ENCODE measurements around the gene ZNF14.

ZNF14 gene

DNA sequence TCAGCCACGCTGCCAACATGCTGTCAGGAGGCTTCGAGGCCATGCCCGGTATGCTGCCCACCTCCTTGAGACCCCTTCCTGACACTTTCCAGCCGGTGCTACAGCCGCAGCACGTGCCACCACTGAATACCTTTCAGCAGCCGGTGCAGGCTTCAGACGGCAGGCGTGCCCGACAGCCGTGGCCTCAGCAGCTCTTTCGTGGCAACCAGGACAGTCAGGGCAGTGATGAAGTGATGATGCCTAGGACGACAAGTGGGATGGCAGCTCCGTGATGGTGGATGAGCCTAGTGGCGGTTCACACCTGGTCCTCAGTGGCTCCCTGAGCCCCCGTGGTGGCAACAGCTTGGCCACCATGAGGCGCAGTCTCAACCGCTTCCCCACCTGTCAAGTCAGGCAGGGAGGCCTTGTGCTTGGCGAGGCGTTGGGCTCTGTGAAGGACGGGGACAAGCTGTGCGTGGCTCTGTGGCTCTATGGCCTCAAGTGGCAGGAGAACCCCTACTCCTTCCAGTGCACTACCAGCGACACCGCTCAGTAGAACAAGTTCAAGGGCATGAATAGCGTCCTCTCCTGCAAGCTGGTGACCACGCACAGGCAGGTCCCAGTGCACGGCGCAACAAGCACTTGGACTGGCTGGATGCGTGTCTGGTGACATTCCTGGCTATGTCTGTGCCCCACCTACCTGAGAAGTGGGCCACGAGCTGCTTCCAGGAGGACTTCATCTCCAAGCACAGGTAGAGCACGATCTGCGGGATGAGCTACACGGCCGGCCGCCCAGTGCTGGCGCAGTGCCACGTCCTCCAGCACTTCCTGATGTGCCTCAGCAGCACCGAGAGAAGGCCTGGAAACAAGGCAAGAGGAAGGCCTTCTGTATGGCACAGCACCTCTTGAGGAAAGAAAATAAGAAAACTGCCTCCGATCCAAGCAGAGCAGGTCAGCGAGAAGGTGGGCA lies 18.2 kb upstream of the ZNF14 start:
- no peak overlapping the region for H3K4me2 ChIP-seq (ENCODE audit: low read length)
- no peaks in the 10 kb centered on the region for H3K36me3 ChIP-seq (ENCODE audit: control insufficient read depth, low read length)
- no peak overlapping the region for H3K4me3 ChIP-seq (ENCODE audit: low read length)
- H3K27ac ChIP-seq (ENCODE audit: low read depth, low read length) = no peak overlapping the region
- H3F3A ChIP-seq (ENCODE audit: control insufficient read depth, insufficient read depth) = no peaks in the 10 kb centered on the region
- TF ChIP-seq, protein P1, sequence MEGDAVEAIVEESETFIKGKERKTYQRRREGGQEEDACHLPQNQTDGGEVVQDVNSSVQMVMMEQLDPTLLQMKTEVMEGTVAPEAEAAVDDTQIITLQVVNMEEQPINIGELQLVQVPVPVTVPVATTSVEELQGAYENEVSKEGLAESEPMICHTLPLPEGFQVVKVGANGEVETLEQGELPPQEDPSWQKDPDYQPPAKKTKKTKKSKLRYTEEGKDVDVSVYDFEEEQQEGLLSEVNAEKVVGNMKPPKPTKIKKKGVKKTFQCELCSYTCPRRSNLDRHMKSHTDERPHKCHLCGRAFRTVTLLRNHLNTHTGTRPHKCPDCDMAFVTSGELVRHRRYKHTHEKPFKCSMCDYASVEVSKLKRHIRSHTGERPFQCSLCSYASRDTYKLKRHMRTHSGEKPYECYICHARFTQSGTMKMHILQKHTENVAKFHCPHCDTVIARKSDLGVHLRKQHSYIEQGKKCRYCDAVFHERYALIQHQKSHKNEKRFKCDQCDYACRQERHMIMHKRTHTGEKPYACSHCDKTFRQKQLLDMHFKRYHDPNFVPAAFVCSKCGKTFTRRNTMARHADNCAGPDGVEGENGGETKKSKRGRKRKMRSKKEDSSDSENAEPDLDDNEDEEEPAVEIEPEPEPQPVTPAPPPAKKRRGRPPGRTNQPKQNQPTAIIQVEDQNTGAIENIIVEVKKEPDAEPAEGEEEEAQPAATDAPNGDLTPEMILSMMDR (IDR thresholded peaks at IDR 0.05; ENCODE audit: low read depth, low read length, poor library complexity, severe bottlenecking) = no peak
- no peak for TF ChIP-seq EZH2phosphoT487 (IDR thresholded peaks at IDR 0.05; ENCODE audit: borderline replicate concordance, low read length)
- H3K9me2 ChIP-seq (replicated peaks; ENCODE audit: control insufficient read depth, low read length) = no peaks in the 10 kb centered on the region
- H3K4me1 ChIP-seq (ENCODE audit: control insufficient read depth, low read length) = no peaks in the 10 kb centered on the region
- H3K27me3 ChIP-seq (ENCODE audit: control insufficient read depth, low read length) = no peaks in the 10 kb centered on the region
- H4K20me1 ChIP-seq (ENCODE audit: control insufficient read depth, insufficient read depth, low read depth, low read length) = no peaks in the 10 kb centered on the region
- H3K9me3 ChIP-seq (ENCODE audit: control insufficient read depth, insufficient read depth, low read length) = peaks cover 6% of the 10 kb centered on the region; the same call in 1 of the 2 replicates
- H3K79me2 ChIP-seq (ENCODE audit: control insufficient read depth, low read length) = no peaks in the 10 kb centered on the region

DNA sequence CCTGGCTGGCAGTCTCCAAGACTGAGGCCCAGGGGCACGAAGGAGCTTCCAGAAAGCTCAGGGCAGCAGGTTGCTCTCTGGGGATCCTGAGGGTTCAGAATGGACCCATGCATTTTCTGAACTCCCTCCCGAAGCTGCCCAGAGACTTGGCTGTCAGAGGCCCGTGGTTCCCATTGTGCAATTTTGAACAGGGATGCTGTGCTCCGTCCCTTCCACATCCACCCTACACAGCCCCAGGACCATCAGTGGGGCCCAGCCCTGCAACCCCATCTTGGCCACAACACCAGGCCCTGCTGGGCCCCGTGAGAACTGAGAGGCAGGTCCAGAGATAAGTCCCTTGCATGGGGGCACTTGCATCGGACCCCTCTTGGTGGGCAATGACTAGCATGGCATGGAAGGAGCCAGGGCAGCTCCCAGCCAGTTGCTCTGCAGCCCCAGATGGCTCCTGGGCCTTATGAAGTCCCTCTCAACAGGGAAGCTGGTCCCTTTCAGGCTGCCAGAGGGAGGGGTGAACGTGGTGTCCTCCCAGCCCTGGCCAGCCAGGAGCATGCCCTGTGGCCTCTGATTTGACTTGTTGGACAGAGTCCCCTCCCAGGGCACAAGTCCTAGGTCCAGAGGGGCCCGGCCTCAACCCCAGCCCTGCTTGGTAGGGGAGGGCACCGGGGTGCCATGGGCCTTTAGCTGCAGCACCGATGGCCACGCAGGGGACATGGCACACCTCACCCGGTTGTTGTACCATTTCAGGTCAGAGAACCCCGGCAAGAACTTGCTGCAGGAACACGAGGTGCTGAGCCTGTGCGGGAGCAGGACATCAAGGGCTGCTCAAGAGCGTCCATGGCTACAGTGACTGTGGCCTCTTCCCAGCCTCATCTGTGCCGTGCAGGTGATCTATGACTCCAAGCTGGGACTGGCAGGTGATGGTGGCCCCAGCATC lies 17.3 kb upstream of the ZNF14 start:
- Histone ChIP-seq H3K9me2 (replicated peaks; ENCODE audit: control insufficient read depth, low read length) (no peaks in the 10 kb centered on the region), H3K27me3 (ENCODE audit: control insufficient read depth, low read length) (no peaks in the 10 kb centered on the region), H3K27ac (ENCODE audit: low read depth, low read length) (no peak overlapping the region), H3K9me3 (ENCODE audit: control insufficient read depth, insufficient read depth, low read length) (peaks cover 6% of the 10 kb centered on the region; the same call in 1 of the 2 replicates), H3F3A (ENCODE audit: control insufficient read depth, insufficient read depth) (no peaks in the 10 kb centered on the region), H3K79me2 (ENCODE audit: control insufficient read depth, low read length) (no peaks in the 10 kb centered on the region), H3K4me2 (ENCODE audit: low read length) (no peak overlapping the region), H3K36me3 (ENCODE audit: control insufficient read depth, low read length) (no peaks in the 10 kb centered on the region), H3K4me3 (ENCODE audit: low read length) (no peak overlapping the region), H4K20me1 (ENCODE audit: control insufficient read depth, insufficient read depth, low read depth, low read length) (no peaks in the 10 kb centered on the region), H3K4me1 (ENCODE audit: control insufficient read depth, low read length) (no peaks in the 10 kb centered on the region)
- TF ChIP-seq EZH2phosphoT487 (IDR thresholded peaks at IDR 0.05; ENCODE audit: borderline replicate concordance, low read length) = no peak
- TF ChIP-seq, protein P1 (IDR thresholded peaks at IDR 0.05; ENCODE audit: low read depth, low read length, poor library complexity, severe bottlenecking) = no peak

DNA sequence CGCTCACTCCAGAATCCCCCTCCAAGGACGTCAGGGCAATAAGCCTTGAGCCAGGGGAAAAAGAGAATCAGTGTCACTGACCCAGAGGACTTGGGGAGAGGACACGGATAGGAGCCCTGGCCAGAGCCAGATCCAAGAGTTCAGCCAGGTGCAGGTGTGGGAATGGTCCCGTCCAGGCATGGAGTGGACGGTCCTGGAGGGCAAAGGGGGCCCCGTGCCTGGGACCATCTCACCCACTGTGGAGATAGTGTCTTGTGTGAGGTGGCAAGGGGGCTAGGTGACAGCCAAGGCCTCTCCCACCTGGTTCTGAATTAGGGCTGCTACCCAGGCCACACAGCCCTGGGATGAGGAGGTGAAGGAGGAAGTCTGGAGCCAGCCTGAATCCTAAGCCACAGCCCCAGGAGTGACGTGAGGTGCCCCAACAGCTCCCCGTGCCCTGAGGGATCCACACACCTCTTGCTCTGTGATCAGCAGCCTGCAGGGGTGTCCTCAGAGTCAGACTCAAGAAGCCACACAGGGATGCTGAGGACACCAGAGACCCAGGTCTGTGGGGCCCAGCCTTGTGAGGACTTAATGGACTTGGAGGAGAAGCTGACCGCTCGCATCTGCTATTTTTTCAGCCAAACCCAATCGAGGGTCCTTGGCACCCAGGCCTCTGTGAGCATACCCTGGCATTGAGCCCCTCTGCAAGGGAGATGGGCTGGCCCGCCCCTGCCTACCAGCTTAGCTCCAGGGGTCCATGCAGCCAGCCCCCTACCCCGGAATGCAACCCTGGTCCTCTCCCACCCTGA lies 16.4 kb upstream of the ZNF14 start:
- Histone ChIP-seq H3K4me3 (ENCODE audit: low read length) (no peak overlapping the region), H3K79me2 (ENCODE audit: control insufficient read depth, low read length) (no peaks in the 10 kb centered on the region), H3K27ac (ENCODE audit: low read depth, low read length) (no peak overlapping the region), H3K4me2 (ENCODE audit: low read length) (no peak overlapping the region), H3K27me3 (ENCODE audit: control insufficient read depth, low read length) (no peaks in the 10 kb centered on the region), H3F3A (ENCODE audit: control insufficient read depth, insufficient read depth) (no peaks in the 10 kb centered on the region), H3K9me3 (ENCODE audit: control insufficient read depth, insufficient read depth, low read length) (peaks cover under 1% of the 10 kb centered on the region; the same call in 1 of the 2 replicates), H4K20me1 (ENCODE audit: control insufficient read depth, insufficient read depth, low read depth, low read length) (no peaks in the 10 kb centered on the region), H3K9me2 (replicated peaks; ENCODE audit: control insufficient read depth, low read length) (no peaks in the 10 kb centered on the region), H3K36me3 (ENCODE audit: control insufficient read depth, low read length) (no peaks in the 10 kb centered on the region), H3K4me1 (ENCODE audit: control insufficient read depth, low read length) (no peaks in the 10 kb centered on the region)
- no peak for TF ChIP-seq EZH2phosphoT487 (IDR thresholded peaks at IDR 0.05; ENCODE audit: borderline replicate concordance, low read length)
- TF ChIP-seq, protein P1 (IDR thresholded peaks at IDR 0.05; ENCODE audit: low read depth, low read length, poor library complexity, severe bottlenecking) = no peak

All from DOHH2 (cell line).